Measurements from ENCODE around the gene OR7C1. TPM values are rescaled to one million over a fixed set of nuclear protein-coding genes. Genes with fewer than 3 reads are reported as not detected.
"Not testable (repeated sequence)": the region's sequence is repeated elsewhere in the genome, so short reads cannot be mapped to it uniquely, and the experiment has no call there.

The OR7C1 gene
- total RNA-seq, 1 experiment from 2014 or later = 0.23 TPM

- DNase-seq (ENCODE audit: low read depth) = peak; percentile 95
Observed at GRCh38 chr19:14785102-14785793, 49.7 kb downstream of the OR7C1 start.

- peak; percentile 75 for DNase-seq (ENCODE audit: low read depth)
Observed at GRCh38 chr19:14784730-14785101, 50.3 kb downstream of the OR7C1 start.

GRCh38 chr19:14783410-14783998 is 51.5 kb downstream of the OR7C1 start:
- not testable (repeated sequence) for DNase-seq (ENCODE audit: low read depth)

GRCh38 chr19:14782626-14783409 is 52.2 kb downstream of the OR7C1 start:
- DNase-seq (ENCODE audit: low read depth) = no peak

- not testable (repeated sequence) for DNase-seq (ENCODE audit: low read depth)
Observed at GRCh38 chr19:14781713-14782536, 53.1 kb downstream of the OR7C1 start.

GRCh38 chr19:14780622-14781225 is 54.3 kb downstream of the OR7C1 start:
- not testable (repeated sequence) for DNase-seq (ENCODE audit: low read depth)

GRCh38 chr19:14779151-14779550 is 55.8 kb downstream of the OR7C1 start:
- no peak for DNase-seq (ENCODE audit: low read depth)

GRCh38 chr19:14778110-14778845 is 56.7 kb downstream of the OR7C1 start, which contains the start of gene ADGRE2:
Gene ADGRE2, minus strand, starts transcription at chr19:14778560. Its CDS starts 1,804 bp downstream, at chr19:14776756.
- DNase-seq (ENCODE audit: low read depth) = not testable (repeated sequence)

- DNase-seq (ENCODE audit: low read depth) = not testable (repeated sequence)
Observed at GRCh38 chr19:14777645-14778044, 57.3 kb downstream of the OR7C1 start.

- no peak for DNase-seq (ENCODE audit: low read depth)
Observed at GRCh38 chr19:14775869-14776586, 59.0 kb downstream of the OR7C1 start.

- not testable (repeated sequence) for DNase-seq (ENCODE audit: low read depth)
Observed at GRCh38 chr19:14775326-14775725, 59.7 kb downstream of the OR7C1 start.

- no peak for DNase-seq (ENCODE audit: low read depth)
Observed at GRCh38 chr19:14774373-14774772, 60.6 kb downstream of the OR7C1 start.

GRCh38 chr19:14773722-14774121 is 61.3 kb downstream of the OR7C1 start:
- DNase-seq (ENCODE audit: low read depth) = not testable (repeated sequence)

GRCh38 chr19:14772995-14773394 is 62.0 kb downstream of the OR7C1 start:
- DNase-seq (ENCODE audit: low read depth) = no peak

GRCh38 chr19:14772467-14772866 is 62.5 kb downstream of the OR7C1 start:
- DNase-seq (ENCODE audit: low read depth) = no peak

GRCh38 chr19:14770944-14771839 is 63.8 kb downstream of the OR7C1 start:
- no peak for DNase-seq (ENCODE audit: low read depth)

GRCh38 chr19:14770136-14770535 is 64.8 kb downstream of the OR7C1 start:
- no peak for DNase-seq (ENCODE audit: low read depth)

GRCh38 chr19:14769201-14769600 is 65.8 kb downstream of the OR7C1 start:
- no peak for DNase-seq (ENCODE audit: low read depth)

- no peak for DNase-seq (ENCODE audit: low read depth)
Observed at GRCh38 chr19:14768001-14768400, 67.0 kb downstream of the OR7C1 start.

Data from LHCN-M2 (cell line).